ENCODE measurements around the gene CPLX1.

The CPLX1 gene

GRCh38 chr4:834368-835147 is 8.6 kb upstream of the CPLX1 start:
- no peak overlapping the region for H3K4me3 ChIP-seq (replicated peaks in 1 of 2; ENCODE audit: low read depth in 2 of 2, low read length in 2 of 2)
- no peak for TF ChIP-seq CTCF (IDR thresholded peaks at IDR 0.05; ENCODE audit: low read depth, low read length)
- DNase-seq (ENCODE audit: low read depth in 2 of 2) = no peak

- DNase-seq (ENCODE audit: low read depth in 2 of 2) = no peak
- H3K4me3 ChIP-seq (replicated peaks in 1 of 2; ENCODE audit: low read depth in 2 of 2, low read length in 2 of 2) = no peak overlapping the region
- TF ChIP-seq CTCF (IDR thresholded peaks at IDR 0.05; ENCODE audit: low read depth, low read length) = no peak
Measured at GRCh38 chr4:833731-834367, 7.9 kb upstream of the CPLX1 start.

DNA sequence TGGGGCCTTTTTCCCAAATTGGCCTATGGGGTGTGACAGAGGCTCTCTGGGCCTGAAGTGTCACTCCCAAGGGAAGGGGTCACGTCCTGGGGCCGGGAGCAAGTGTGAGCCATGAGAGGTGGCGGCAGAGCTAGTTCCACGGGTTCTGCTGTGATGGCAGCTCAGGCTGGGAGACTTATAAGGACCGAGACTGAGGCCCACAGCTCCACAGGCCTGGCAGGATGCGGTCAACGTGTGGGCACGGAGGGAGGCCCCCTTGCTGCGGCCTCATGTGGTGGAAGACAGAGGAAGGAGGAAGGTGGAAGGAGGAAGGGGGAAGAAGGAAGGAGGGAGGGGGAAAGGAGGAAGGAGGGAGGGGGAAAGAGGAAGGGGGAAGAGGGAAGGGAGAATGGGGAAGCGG is 7.2 kb upstream of the CPLX1 start:
- DNase-seq (ENCODE audit: low read depth in 2 of 2) = no peak
- no peak for TF ChIP-seq CTCF (IDR thresholded peaks at IDR 0.05; ENCODE audit: low read depth, low read length)
- no peak overlapping the region for H3K4me3 ChIP-seq (replicated peaks in 1 of 2; ENCODE audit: low read depth in 2 of 2, low read length in 2 of 2)

GRCh38 chr4:832536-832935 is 6.6 kb upstream of the CPLX1 start:
- TF ChIP-seq CTCF (IDR thresholded peaks at IDR 0.05; ENCODE audit: low read depth, low read length) = no peak
- DNase-seq (ENCODE audit: low read depth in 2 of 2) = no peak
- no peak overlapping the region for H3K4me3 ChIP-seq (replicated peaks in 1 of 2; ENCODE audit: low read depth in 2 of 2, low read length in 2 of 2)

GRCh38 chr4:832108-832507 is 6.2 kb upstream of the CPLX1 start:
- TF ChIP-seq CTCF (IDR thresholded peaks at IDR 0.05; ENCODE audit: low read depth, low read length) = no peak
- DNase-seq (ENCODE audit: low read depth in 2 of 2) = no peak
- H3K4me3 ChIP-seq (replicated peaks in 1 of 2; ENCODE audit: low read depth in 2 of 2, low read length in 2 of 2) = no peak overlapping the region

DNA sequence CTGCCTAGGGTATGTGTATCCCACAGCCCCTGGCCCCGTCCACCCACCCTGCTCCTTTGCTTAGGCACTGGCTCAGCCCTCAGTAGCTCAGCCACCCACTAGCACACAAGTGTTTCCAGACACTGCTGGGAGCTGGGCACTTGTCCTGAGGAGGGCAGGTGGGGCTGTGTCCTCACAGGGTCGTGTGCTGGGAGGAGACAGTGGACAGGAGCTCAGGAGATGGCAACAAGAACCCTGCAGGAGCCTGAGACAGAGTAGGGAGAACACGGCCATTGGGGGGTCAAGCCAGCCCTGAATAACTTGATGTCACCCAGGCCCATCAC is 5.5 kb upstream of the CPLX1 start:
- DNase-seq (ENCODE audit: low read depth in 2 of 2) = no peak
- H3K4me3 ChIP-seq (replicated peaks in 1 of 2; ENCODE audit: low read depth in 2 of 2, low read length in 2 of 2) = no peak overlapping the region
- no peak for TF ChIP-seq CTCF (IDR thresholded peaks at IDR 0.05; ENCODE audit: low read depth, low read length)
